BLaER1 (cell line): Measurements from ENCODE around the gene CA10.

Source experiments
- H3K27ac ChIP-seq: shearing (Covaris generic); formaldehyde crosslinking; 2 replicates; pipeline ENCODE4 v1.8.1; 2022
- H3K27me3 ChIP-seq: shearing (Covaris generic); formaldehyde crosslinking; 2 replicates; pipeline ENCODE4 v1.8.1; 2022
- H3K36me3 ChIP-seq: shearing (Covaris generic); formaldehyde crosslinking; 2 replicates; pipeline ENCODE4 v1.8.1; 2022
- H3K4me1 ChIP-seq: shearing (Covaris generic); formaldehyde crosslinking; 2 replicates; pipeline ENCODE4 v1.8.1; 2022
- H3K4me2 ChIP-seq: shearing (Covaris generic); formaldehyde crosslinking; 2 replicates; pipeline ENCODE4 v1.8.1; 2022
- H3K4me3 ChIP-seq: shearing (Covaris generic); formaldehyde crosslinking; 2 replicates; pipeline ENCODE4 v1.8.1; 2022
- H3K9ac ChIP-seq: shearing (Covaris generic); formaldehyde crosslinking; 2 replicates; pipeline ENCODE4 v1.8.1; 2022
- H3K9me3 ChIP-seq: shearing (Covaris generic); formaldehyde crosslinking; 2 replicates; pipeline ENCODE4 v1.8.1; 2022
- H4K20me1 ChIP-seq: shearing (Covaris generic); formaldehyde crosslinking; 2 replicates; pipeline ENCODE4 v1.8.1; 2022
- Cebpa-rat ChIP-seq: shearing (Covaris generic); IDR thresholded peaks from 2 replicates; pipeline ENCODE4 v1.8.1; 2022

Gene CA10

DNA sequence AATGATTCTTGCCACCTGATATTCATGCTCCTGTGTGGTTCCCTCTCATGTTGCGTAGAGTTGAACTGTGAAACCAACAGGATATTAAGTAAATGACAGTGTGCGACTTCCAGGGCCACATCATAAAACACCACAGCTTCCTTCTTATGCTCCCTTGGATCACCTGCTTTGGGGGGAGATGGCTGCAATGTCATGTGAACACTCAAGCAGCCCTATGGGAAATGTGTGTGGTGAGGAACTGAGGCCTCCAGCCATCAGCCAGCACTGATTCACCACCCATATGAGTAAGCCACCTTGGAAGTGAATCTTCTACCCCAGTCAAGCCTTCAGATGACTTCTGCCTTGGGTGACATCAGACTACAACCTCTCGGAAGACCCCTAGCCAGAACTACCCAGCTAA lies 470.6 kb downstream of the CA10 start:
- Histone ChIP-seq H3K9me3 (peaks cover 14% of the 10 kb centered on the region; the same call in 1 of the 2 replicates), H3K27me3 (no peaks in the 10 kb centered on the region), H4K20me1 (no peaks in the 10 kb centered on the region), H3K27ac (no peak overlapping the region), H3K36me3 (no peaks in the 10 kb centered on the region), H3K9ac (no peak overlapping the region), H3K4me3 (no peak overlapping the region), H3K4me2 (no peak overlapping the region), H3K4me1 (peaks cover 1% of the 10 kb centered on the region)
- TF ChIP-seq Cebpa-rat: no peak

DNA sequence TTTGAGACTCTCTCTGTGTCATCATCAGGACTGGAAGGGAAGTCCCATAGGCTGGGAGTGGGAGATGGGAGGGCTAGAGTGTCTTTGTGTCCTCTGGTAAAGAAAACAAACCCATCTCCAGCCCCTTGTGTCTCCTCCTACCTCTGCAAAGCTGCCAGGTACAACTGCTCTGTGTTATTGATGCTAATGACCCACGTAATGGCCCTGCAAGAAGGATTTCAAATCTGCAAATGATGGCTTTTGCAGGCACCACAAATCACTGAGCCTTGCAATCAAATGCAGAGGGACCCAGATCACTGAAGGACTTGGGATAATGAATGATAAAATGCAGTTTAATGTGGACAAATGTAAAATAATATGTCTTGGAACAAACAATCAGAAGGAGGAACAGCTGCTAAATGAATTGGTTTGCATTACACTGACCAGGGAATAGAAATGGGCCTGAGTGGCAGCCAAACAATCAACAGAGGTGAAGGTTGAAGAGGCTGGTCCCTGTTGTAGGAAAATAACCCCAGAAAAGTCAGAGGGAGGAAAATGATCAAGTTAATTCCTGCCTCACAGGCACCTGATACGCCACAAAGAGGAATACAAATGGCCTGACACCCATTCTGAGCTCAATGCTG lies 473.1 kb downstream of the CA10 start:
- H3K9ac ChIP-seq: no peak overlapping the region
- H3K9me3 ChIP-seq: peaks cover 13% of the 10 kb centered on the region; the same call in 1 of the 2 replicates
- H3K36me3 ChIP-seq: no peaks in the 10 kb centered on the region
- no peak for TF ChIP-seq Cebpa-rat
- no peak overlapping the region for H3K4me2 ChIP-seq
- no peak overlapping the region for H3K4me3 ChIP-seq
- H4K20me1 ChIP-seq: no peaks in the 10 kb centered on the region
- peaks cover 21% of the 10 kb centered on the region for H3K4me1 ChIP-seq
- H3K27me3 ChIP-seq: no peaks in the 10 kb centered on the region
- no peak overlapping the region for H3K27ac ChIP-seq

DNA sequence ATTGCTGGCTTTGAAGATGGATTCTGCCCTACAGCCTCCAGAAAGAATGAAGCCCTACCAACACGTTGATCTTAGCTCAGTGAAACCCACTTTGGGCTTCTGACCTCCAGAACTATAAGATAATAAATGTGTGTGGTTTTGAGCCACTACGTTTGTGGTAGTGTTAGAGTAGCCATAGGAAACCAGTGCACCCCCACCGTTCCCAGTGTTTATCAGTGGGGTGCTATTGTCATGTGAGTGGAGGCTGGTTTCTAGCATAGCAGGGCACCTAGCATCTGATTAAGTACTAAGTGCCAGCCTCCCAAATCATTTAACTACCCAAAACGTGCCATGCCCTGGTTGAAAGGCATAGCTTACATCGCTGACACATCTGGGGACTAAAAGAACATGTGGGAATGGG lies 474.3 kb downstream of the CA10 start:
- Histone ChIP-seq H3K4me2 (no peak overlapping the region), H3K4me1 (peaks cover 21% of the 10 kb centered on the region), H3K9ac (no peak overlapping the region), H3K9me3 (peaks cover 8% of the 10 kb centered on the region; the same call in 1 of the 2 replicates), H3K27ac (no peak overlapping the region), H3K4me3 (no peak overlapping the region), H4K20me1 (no peaks in the 10 kb centered on the region), H3K27me3 (no peaks in the 10 kb centered on the region), H3K36me3 (no peaks in the 10 kb centered on the region)
- TF ChIP-seq Cebpa-rat: no peak

DNA sequence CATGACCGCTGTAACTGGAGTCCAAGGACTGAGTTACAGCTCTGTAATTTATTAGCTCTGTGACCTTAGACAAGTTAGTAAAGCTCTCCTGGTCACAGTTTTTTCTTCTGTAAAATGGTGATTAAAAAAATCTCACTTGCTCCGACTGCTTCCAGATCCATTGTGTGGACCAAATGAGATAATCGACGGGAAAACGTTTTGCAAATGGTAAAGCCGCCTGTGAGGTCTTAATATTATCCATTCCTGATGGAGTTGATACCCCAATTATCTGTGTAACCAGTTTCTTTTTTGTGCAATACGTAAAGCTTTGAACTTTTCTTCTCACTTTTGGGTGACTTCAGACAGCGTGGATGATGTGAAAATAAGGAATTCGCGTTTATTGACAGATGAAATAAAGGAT lies 475.2 kb downstream of the CA10 start:
- peaks cover 21% of the 10 kb centered on the region for H3K4me1 ChIP-seq
- no peaks in the 10 kb centered on the region for H3K27me3 ChIP-seq
- no peaks in the 10 kb centered on the region for H4K20me1 ChIP-seq
- no peak overlapping the region for H3K4me3 ChIP-seq
- H3K9me3 ChIP-seq: peaks cover 8% of the 10 kb centered on the region; the same call in 1 of the 2 replicates
- H3K36me3 ChIP-seq: no peaks in the 10 kb centered on the region
- H3K4me2 ChIP-seq: no peak overlapping the region
- no peak for TF ChIP-seq Cebpa-rat
- no peak overlapping the region for H3K9ac ChIP-seq
- no peak overlapping the region for H3K27ac ChIP-seq

DNA sequence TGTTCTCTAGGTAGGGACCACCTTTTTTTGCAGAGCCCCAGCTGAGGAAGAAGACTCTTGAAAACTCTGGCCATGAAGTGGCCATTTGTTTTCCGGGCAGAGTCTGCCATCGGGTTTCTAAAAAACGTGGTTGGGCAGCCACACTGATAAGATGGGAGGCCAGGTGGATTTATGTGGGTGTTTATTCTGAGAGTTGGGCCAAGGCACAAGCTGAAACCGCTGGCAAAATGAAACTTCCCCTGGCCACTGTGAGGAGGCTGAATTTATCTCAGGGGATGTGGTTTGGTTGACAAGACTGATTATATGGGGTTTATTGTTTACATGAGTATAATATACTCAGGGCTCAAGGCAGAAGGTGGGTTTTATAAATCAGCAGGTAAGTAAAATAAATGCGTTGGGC lies 476.4 kb downstream of the CA10 start:
- H3K9ac ChIP-seq: no peak overlapping the region
- no peak for TF ChIP-seq Cebpa-rat
- H3K36me3 ChIP-seq: no peaks in the 10 kb centered on the region
- H3K4me1 ChIP-seq: peaks cover 21% of the 10 kb centered on the region
- H3K4me3 ChIP-seq: no peak overlapping the region
- H3K27me3 ChIP-seq: no peaks in the 10 kb centered on the region
- H3K9me3 ChIP-seq: peaks cover 8% of the 10 kb centered on the region; the same call in 1 of the 2 replicates
- H4K20me1 ChIP-seq: no peaks in the 10 kb centered on the region
- peak overlapping the region; percentile 56 for H3K4me2 ChIP-seq
- H3K27ac ChIP-seq: no peak overlapping the region; the same call in 1 of the 2 replicates

DNA sequence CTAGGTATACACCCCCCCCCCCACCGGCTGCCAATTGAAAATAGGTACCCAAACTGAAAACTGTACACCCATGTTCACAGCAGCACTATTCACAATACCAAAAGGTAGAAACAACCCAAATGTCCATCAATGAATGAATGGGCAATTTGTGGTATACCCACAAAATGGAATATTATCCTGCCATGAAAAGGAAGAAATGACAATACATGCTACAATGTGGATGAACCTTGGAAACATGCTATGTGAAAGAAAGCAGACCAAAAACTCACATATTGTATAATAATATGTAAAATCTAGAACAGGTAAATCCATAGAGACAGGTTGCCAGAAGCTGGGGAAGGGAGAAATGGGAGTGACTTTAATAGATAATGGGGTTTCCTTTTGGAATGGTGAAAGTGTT lies 480.6 kb downstream of the CA10 start:
- Histone ChIP-seq H3K9ac (no peak overlapping the region), H3K4me1 (peaks cover 19% of the 10 kb centered on the region), H3K36me3 (no peaks in the 10 kb centered on the region), H3K9me3 (no peaks in the 10 kb centered on the region), H4K20me1 (no peaks in the 10 kb centered on the region), H3K27ac (no peak overlapping the region), H3K4me2 (no peak overlapping the region), H3K27me3 (no peaks in the 10 kb centered on the region), H3K4me3 (no peak overlapping the region)
- TF ChIP-seq Cebpa-rat: no peak

DNA sequence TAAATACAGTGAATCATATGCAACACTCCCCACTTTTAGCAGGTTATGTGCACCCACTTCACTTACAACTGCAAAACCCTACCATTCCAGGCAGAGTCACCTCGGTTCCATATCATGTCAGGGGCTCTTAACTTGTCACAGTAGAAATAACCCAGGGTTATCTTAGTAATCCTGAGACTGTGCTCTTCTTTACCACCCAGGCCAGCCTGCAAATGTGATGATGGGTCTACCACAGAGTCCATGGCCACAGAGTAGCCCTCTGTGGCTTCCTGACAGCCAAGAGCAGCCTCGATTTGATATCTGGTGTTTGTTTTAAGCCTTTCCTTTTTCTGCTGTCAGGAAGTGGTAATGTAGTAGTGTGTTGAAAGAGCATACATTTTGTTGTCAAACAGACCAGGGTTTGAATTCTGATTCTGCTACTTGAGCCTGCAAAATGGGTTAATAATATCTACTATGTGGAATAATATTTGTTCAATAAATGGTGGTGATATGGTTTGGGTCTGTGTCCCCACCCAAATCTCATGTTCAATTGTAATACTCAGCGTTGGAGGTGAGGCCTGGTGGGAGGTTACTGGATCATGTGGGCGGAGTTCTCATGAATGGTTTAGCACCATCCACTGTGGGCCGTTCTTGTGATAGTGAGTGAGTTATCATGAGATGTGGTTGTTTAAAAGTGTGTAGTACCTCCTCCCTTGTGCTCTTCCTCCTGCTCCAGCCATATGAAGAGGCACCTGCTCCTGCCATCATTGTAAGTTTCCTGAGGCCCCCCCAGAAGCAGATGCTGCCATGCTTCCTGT lies 481.6 kb downstream of the CA10 start:
- no peak overlapping the region for H3K4me2 ChIP-seq
- H3K27ac ChIP-seq: no peak overlapping the region
- no peak for TF ChIP-seq Cebpa-rat
- peaks cover 10% of the 10 kb centered on the region for H3K4me1 ChIP-seq
- no peaks in the 10 kb centered on the region for H3K36me3 ChIP-seq
- H3K4me3 ChIP-seq: no peak overlapping the region
- H4K20me1 ChIP-seq: no peaks in the 10 kb centered on the region
- H3K9ac ChIP-seq: no peak overlapping the region
- no peaks in the 10 kb centered on the region for H3K9me3 ChIP-seq
- H3K27me3 ChIP-seq: no peaks in the 10 kb centered on the region

DNA sequence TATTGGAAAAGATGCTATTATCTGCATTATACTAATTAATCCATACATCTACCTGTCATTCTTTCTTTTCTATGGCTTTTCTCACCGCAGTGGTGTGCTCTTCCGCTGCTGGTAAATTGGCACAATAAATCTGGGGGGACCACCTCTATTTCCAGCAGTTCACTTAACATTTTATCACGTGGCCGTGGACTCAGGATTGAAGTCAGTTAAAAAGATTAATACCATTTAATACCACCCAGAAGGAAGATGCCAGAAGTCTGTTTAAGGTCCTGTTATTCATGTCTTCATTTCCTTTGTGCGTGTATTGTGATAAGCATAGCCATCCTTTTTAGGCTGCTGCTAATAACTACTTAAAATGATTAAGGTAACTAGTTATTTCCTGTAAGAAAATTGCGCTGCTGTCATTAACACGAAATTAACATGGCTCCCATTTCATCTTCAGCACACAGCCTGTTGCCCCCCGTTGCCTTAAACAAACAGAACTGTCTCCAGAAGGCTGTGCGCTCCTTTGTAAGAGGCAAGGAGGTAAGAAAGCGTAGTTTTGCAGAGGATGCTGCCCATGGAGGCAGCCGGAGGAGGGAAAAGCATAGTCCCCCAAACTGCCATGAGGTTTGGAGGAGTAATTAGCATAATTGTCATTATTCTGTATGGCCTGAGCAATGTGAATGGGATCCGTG lies 483.8 kb downstream of the CA10 start:
- no peak for TF ChIP-seq Cebpa-rat
- H3K4me1 ChIP-seq: no peaks in the 10 kb centered on the region
- H3K27me3 ChIP-seq: no peaks in the 10 kb centered on the region
- H3K4me2 ChIP-seq: no peak overlapping the region
- no peaks in the 10 kb centered on the region for H4K20me1 ChIP-seq
- H3K9ac ChIP-seq: no peak overlapping the region
- H3K36me3 ChIP-seq: no peaks in the 10 kb centered on the region
- no peaks in the 10 kb centered on the region for H3K9me3 ChIP-seq
- no peak overlapping the region for H3K27ac ChIP-seq
- H3K4me3 ChIP-seq: no peak overlapping the region

DNA sequence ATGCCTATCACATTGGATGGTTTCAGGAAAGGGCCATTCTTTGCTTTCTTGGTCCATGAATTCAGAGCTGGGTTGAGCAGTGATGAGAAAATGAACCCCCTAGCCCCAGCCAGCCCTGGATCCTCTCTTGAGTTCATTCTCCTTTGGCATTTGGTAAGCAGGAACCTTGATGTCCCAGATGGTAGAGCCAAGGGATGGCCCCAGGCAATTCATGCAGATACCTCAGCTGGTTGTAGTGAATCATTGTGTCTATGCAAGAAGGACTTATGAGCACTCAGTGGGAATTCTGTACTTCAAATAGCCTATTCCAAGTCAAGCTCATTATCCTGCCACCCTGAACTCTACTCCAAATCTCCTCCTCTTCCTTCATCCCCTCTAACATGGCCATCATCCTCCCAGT lies 485.4 kb downstream of the CA10 start:
- Histone ChIP-seq H3K4me3 (no peak overlapping the region), H3K9ac (no peak overlapping the region), H3K9me3 (peaks cover 15% of the 10 kb centered on the region), H3K4me1 (no peaks in the 10 kb centered on the region), H3K36me3 (no peaks in the 10 kb centered on the region), H4K20me1 (no peaks in the 10 kb centered on the region), H3K4me2 (no peak overlapping the region), H3K27me3 (no peaks in the 10 kb centered on the region), H3K27ac (no peak overlapping the region)
- TF ChIP-seq Cebpa-rat: no peak

DNA sequence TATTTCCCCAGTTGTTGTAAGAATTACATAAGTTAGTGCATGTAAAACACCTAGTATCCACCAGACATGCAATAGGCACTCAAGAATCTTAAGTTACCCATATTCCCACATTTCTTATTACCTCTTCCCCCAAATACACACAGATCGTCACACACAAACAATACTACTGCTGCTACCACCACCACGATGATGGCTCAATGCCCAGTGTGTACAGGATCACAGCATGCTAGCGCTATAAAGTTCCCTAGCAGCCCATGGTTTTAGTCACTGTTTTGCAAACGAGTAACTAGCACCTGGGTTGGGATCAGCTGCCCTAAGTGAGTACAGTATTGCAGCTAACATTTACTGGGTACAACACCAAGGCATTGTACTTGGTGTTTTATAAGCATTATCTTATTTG lies 486.4 kb downstream of the CA10 start:
- no peak for TF ChIP-seq Cebpa-rat
- H3K4me1 ChIP-seq: no peaks in the 10 kb centered on the region

More for the DNA sequence above, 486.4 kb downstream of the CA10 start:
- Histone ChIP-seq H3K9me3 (peaks cover 15% of the 10 kb centered on the region), H3K27ac (no peak overlapping the region), H4K20me1 (no peaks in the 10 kb centered on the region), H3K9ac (no peak overlapping the region), H3K27me3 (no peaks in the 10 kb centered on the region), H3K36me3 (no peaks in the 10 kb centered on the region), H3K4me2 (no peak overlapping the region), H3K4me3 (no peak overlapping the region)
